ENCODE data around the gene PLEKHA5.

DNA sequence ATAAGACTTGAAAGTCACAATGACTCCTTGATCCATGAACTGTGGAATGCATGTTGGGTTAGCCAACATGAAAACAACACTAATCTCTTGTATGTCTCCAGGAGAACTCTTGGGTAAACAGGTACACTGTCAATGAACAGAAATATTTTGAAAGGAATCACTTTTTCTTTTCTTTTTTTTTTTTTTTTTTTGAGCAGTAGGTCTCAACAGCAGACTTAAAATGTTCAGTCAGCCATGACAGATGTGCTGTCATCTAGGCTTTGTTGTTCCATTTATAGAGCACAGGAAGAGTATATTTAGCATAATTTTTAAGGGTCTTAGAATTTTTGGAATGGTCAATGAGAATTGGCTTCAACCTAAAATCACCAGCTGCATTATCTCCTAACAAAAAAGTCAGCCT, 2.3 kb upstream of the PLEKHA5 start:
- TF ChIP-seq, protein P1, sequence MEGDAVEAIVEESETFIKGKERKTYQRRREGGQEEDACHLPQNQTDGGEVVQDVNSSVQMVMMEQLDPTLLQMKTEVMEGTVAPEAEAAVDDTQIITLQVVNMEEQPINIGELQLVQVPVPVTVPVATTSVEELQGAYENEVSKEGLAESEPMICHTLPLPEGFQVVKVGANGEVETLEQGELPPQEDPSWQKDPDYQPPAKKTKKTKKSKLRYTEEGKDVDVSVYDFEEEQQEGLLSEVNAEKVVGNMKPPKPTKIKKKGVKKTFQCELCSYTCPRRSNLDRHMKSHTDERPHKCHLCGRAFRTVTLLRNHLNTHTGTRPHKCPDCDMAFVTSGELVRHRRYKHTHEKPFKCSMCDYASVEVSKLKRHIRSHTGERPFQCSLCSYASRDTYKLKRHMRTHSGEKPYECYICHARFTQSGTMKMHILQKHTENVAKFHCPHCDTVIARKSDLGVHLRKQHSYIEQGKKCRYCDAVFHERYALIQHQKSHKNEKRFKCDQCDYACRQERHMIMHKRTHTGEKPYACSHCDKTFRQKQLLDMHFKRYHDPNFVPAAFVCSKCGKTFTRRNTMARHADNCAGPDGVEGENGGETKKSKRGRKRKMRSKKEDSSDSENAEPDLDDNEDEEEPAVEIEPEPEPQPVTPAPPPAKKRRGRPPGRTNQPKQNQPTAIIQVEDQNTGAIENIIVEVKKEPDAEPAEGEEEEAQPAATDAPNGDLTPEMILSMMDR (IDR thresholded peaks at IDR 0.05) = no peak
- TF ChIP-seq POLR2AphosphoS5 (IDR thresholded peaks at IDR 0.05) = no peak
